Pancreas (tissue), 10 donors: ENCODE results near the gene GRIP2. TPM values are rescaled to one million over a fixed set of nuclear protein-coding genes. Genes with fewer than 3 reads are reported as not detected.

Experiments used
- ATAC-seq, 4 donors: fragments of 200-7000 bp; cut with Tn5 transposase; one replicate each; pipeline versions ENCODE4 v1.8.0 to v1.9.1; 2020; ENCODE audit warnings: mild to moderate bottlenecking in 4 of 4, moderate library complexity in 4 of 4
- DNase-seq, 6 donors: peaks; one replicate each; pipeline ENCODE4 v3.0.0-alpha.2; 2020
- FAIRE-seq: peaks from 2 replicates; lab custom pipeline; 2012; peaks lifted over from hg19 to GRCh38; lab: Jason Lieb, UNC
- H3K27ac ChIP-seq, 4 donors: fragments of 200-600 bp; sonication (generic); 1 replicate in 3 of 4; 2 replicates in 1 of 4; pipeline versions ENCODE4 v1.5.0 to v1.8.0; 2020
- H3K27me3 ChIP-seq, 4 donors: fragments of 200-600 bp; one replicate each; pipeline ENCODE4 v1.8.0; 2021
- H3K36me3 ChIP-seq, 3 donors: fragments of 200-600 bp; sonication (generic) in 1 of 3; one replicate each; pipeline versions ENCODE4 v1.5.0 to v1.8.0; 2020 to 2021
- H3K4me1 ChIP-seq, 3 donors: fragments of 200-600 bp; one replicate each; pipeline ENCODE4 v1.8.0; 2021
- H3K4me3 ChIP-seq, 4 donors: fragments of 200-600 bp; sonication (generic) in 2 of 4; one replicate each; pipeline versions ENCODE4 v1.5.0 to v1.8.0; 2020 to 2021
- H3K9me3 ChIP-seq, 4 donors: fragments of 200-600 bp; one replicate each; pipeline ENCODE4 v1.8.0; 2021
- WGBS, 2 donors: extraction: QIAGEN DNeasy Blood & Tissue Kit; methylation state at CpG; one replicate each; pipeline ENCODE4 v1.1.7; 2013; 5-methylcytosine and 5-hydroxymethylcytosine counted together
- intact Hi-C, 3 donors: fragments of 100-400 bp; cut with DNase I; formaldehyde crosslinking; loops; one replicate each; pipeline versions ENCODE4 v1.11.1 to v1.14.2; 2022
- polyA plus RNA-seq, 2 donors: library from polyadenylated mRNA; stranded (reverse); fragments of 200-250 nt; gene quantifications; one replicate each; pipeline ENCODE4 v1.2.3, GENCODE V29; 2013
- total RNA-seq, 6 donors: library from RNA; stranded (reverse); fragmentation: NEBNext Ultra II Directional in 4 of 6; extraction: Animal tissue kit (Norgen Biotek cat#: 25700) in 4 of 6; gene quantifications; one replicate each; pipeline versions ENCODE4 v1.2.1 to v1.2.4, GENCODE V29; 2021 to 2023
- TF ChIP-seq, protein P1 (sequence below), 4 donors: fragments of 200-600 bp; sonication (generic) in 3 of 4; IDR thresholded peaks; one replicate each; pipeline versions ENCODE4 v1.5.0 to v1.8.0; 2021; ENCODE audit warnings: antibody characterized with exemption in 4 of 4
- donor health status: healthy with polysubstance abuse.
- donor health status: DM: no; HTN: no; CAD: no; lungs with moderate emphysema.
- donor health status: DM: no; HTN: no; CAD: no.
- donor health status: control.
- donor health status: control.
- donor health status: Bipolar disorder and iron deficiency.
- donor health status: DM: yes; HTN: yes; CAD: no.
- donor health status: DM: no; HTN: no; CAD: no.
- donor health status: DM: no; HTN: no; CAD: no.
- donor health status: DM: yes; HTN: yes; CAD: no.

The GRIP2 gene
- total and polyA plus RNA-seq, 8 donors, result 0.16 to 0.94 (median 0.35) TPM

DNA sequence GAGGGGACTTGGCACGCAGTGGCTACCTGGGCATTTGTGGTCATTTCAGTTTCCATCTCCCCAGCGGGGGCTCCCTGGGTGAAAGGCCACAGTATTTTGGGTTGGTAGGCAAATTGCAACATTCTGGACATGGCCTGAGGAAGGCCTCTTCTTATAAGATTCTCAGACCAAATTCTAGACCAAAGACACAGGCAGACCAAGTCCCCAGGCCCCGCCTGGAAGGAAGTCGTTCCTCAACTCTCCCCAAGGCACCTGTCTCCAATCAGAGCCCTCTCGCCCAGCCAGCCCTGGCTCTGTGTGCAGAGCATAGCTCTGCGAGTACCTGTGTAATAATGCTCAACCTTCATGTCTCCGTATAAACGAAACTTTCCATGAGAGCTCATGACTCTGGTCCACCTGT, 53.1 kb downstream of the GRIP2 start:
- DNase-seq (peak in 2 of 6 donors; percentile 34 to 40), ATAC-seq (no peak), FAIRE-seq (no peak)
- no peaks in the 10 kb centered on the region for H3K36me3 ChIP-seq
- H3K4me1 ChIP-seq, result no peaks in the 10 kb centered on the region
- no peak overlapping the region for H3K27ac ChIP-seq
- intact Hi-C loops, result loop anchor here in 1 of 3 donors (10.0 kb wide), 1 partner anchor 212 kb away; no protein-coding TSS in a partner anchor
- TF ChIP-seq, protein P1, sequence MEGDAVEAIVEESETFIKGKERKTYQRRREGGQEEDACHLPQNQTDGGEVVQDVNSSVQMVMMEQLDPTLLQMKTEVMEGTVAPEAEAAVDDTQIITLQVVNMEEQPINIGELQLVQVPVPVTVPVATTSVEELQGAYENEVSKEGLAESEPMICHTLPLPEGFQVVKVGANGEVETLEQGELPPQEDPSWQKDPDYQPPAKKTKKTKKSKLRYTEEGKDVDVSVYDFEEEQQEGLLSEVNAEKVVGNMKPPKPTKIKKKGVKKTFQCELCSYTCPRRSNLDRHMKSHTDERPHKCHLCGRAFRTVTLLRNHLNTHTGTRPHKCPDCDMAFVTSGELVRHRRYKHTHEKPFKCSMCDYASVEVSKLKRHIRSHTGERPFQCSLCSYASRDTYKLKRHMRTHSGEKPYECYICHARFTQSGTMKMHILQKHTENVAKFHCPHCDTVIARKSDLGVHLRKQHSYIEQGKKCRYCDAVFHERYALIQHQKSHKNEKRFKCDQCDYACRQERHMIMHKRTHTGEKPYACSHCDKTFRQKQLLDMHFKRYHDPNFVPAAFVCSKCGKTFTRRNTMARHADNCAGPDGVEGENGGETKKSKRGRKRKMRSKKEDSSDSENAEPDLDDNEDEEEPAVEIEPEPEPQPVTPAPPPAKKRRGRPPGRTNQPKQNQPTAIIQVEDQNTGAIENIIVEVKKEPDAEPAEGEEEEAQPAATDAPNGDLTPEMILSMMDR (IDR thresholded peaks at IDR 0.05), result no peak
- WGBS, 2 donors, result 71 to 73% methylated on average over 8 of the region's 8 CpGs
- no peaks in the 10 kb centered on the region for H3K9me3 ChIP-seq
- no peak overlapping the region for H3K4me3 ChIP-seq
- no peaks in the 10 kb centered on the region for H3K27me3 ChIP-seq

DNA sequence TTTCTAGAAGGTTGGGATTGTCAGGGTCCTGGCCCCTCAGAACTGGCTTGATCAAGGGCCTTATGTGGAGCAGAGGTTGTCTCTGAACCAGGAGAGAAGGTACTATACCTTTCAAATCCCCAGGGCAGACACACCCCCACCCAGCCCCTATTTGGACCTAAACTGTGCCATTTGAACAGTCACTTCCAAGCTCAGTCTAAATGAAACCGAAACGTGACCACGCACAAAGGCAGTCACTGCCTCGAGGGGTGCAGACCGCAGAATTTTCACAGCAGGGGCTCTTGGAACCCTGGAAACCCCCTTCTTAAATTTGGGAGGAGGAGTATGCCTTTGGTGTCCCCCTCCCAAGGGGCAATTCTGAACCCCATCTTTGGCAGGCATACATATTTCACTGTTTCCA, 53.7 kb downstream of the GRIP2 start:
- DNase-seq (no peak), ATAC-seq (no peak), FAIRE-seq (no peak)
- Histone ChIP-seq H3K4me3 (no peak overlapping the region), H3K27ac (no peak overlapping the region), H3K9me3 (no peaks in the 10 kb centered on the region), H3K4me1 (no peaks in the 10 kb centered on the region), H3K36me3 (no peaks in the 10 kb centered on the region), H3K27me3 (no peaks in the 10 kb centered on the region)
- 84 to 98% methylated on average over 5 of the region's 5 CpGs for WGBS, 2 donors
- intact Hi-C loops, result loop anchor here in 1 of 3 donors (10.0 kb wide), 1 partner anchor 212 kb away; no protein-coding TSS in a partner anchor
- TF ChIP-seq, protein P1 (IDR thresholded peaks at IDR 0.05), result no peak

DNA sequence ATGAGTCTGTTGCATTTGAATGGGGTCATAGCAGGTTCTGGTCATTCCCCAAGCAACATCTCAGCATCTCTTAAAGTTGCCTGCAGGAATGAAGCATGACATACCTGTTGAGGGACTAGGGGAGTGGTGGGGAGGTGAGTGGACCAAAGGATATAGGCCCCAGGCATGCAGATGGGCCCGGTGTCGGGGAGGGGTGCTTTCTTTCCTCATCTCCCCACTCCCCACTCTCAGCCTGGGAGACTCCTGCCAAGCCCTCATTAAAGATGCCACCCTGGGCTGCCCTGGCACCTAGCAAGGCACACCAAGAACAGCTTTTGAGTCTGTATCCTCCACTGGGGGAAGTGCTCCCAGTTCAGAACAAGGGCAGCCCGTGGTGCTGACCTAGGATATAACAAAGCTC, 54.2 kb downstream of the GRIP2 start:
- 63 to 65% methylated on average over 3 of the region's 3 CpGs for WGBS, 2 donors
- Histone ChIP-seq H3K9me3 (no peaks in the 10 kb centered on the region), H3K4me1 (no peaks in the 10 kb centered on the region), H3K27ac (no peak overlapping the region), H3K4me3 (no peak overlapping the region), H3K27me3 (no peaks in the 10 kb centered on the region), H3K36me3 (no peaks in the 10 kb centered on the region)
- peak in 2 of 6 donors; percentile 8 to 37 for DNase-seq
- TF ChIP-seq, protein P1 (IDR thresholded peaks at IDR 0.05), result no peak
- no peak for ATAC-seq
- no peak for FAIRE-seq
- intact Hi-C loops, result loop anchor here in 1 of 3 donors (10.0 kb wide), 1 partner anchor 211 kb away; no protein-coding TSS in a partner anchor

DNA sequence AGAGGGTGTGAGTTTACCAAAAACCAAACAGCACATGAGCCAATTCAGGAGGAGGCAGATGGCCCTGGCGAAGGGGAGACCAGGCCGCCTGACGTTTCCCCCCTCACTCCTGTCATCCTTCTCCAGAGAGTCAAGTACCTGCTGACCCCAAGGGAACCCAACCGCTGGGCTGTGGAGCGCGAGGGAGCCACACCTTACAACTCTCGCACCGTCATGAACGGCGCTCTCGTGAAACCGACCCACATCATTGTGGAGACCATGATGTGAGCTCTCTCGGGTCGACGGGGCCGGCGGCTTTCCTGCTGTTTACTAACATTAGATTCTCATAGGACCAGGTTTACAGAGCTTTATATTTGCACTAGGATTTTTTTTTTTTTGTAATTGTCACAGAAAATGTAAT, 55.4 kb downstream of the GRIP2 start:
- ATAC-seq (no peak), DNase-seq (peak in 1 of 6 donors; percentile 48), FAIRE-seq (no peak)
- H3K9me3 ChIP-seq, result no peaks in the 10 kb centered on the region
- no peak overlapping the region for H3K4me3 ChIP-seq
- H3K36me3 ChIP-seq, result no peaks in the 10 kb centered on the region
- H3K4me1 ChIP-seq, result no peaks in the 10 kb centered on the region
- TF ChIP-seq, protein P1 (IDR thresholded peaks at IDR 0.05), result no peak
- H3K27ac ChIP-seq, result no peak overlapping the region
- intact Hi-C loops, result loop anchor here in 1 of 3 donors (10.0 kb wide), 1 partner anchor 210 kb away; no protein-coding TSS in a partner anchor
- 79 to 88% methylated on average over 17 of the region's 17 CpGs for WGBS, 2 donors
- no peaks in the 10 kb centered on the region for H3K27me3 ChIP-seq

DNA sequence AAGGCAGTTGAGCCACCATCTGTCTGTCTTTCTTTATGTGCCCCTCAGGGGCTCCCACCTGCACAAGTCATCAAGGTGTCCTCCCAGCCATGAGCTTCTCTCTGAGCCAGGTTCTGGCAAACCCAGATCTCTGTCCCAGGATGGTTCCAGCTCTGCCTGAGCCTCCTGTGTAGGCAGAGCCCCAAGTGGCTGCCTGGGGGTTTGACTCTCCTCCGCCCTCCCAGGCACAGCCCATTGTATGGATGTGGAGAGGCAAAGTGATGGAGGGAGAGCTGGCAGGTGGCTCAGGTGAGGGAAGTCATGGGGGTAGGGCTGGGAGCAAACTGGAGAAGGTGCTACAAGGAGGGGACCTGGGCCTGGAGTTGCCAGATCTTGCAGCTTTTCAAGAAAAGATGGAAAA, 56.9 kb downstream of the GRIP2 start:
- 91 to 100% methylated on average over 1 of the region's 1 CpG for WGBS, 2 donors
- FAIRE-seq (no peak), ATAC-seq (no peak), DNase-seq (peak in 1 of 6 donors; percentile 15)
- intact Hi-C loops, result loop anchor here in 1 of 3 donors (10.0 kb wide), 1 partner anchor 208 kb away; no protein-coding TSS in a partner anchor
- no peaks in the 10 kb centered on the region for H3K9me3 ChIP-seq
- H3K4me1 ChIP-seq, result no peaks in the 10 kb centered on the region
- TF ChIP-seq, protein P1 (IDR thresholded peaks at IDR 0.05), result no peak
- no peak overlapping the region for H3K4me3 ChIP-seq
- H3K36me3 ChIP-seq, result no peaks in the 10 kb centered on the region
- no peak overlapping the region for H3K27ac ChIP-seq
- H3K27me3 ChIP-seq, result no peaks in the 10 kb centered on the region
